H9 (cell line): ENCODE results near the gene RELL1. TPM values are rescaled to one million over a fixed set of nuclear protein-coding genes. Genes with fewer than 3 reads are reported as not detected.

ENCODE experiments used
- DNase-seq: peaks from one replicate; pipeline ENCODE4 v3.0.0-alpha.2; 2017
- H2AFZ ChIP-seq: one replicate; pipeline ENCODE4 v1.6.1; 2013; ENCODE audit warnings: mild to moderate bottlenecking, low read length, control low read depth, moderate library complexity
- H2AK5ac ChIP-seq: 2 replicates; pipeline ENCODE4 v1.6.1; 2013; ENCODE audit warnings: low read length, control low read depth, mixed read lengths; ENCODE audit not compliant: insufficient read length
- H2BK120ac ChIP-seq: one replicate; pipeline ENCODE4 v1.6.1; 2013; ENCODE audit warnings: low read depth, mild to moderate bottlenecking, low read length, control low read depth, inconsistent platforms; ENCODE audit not compliant: poor library complexity, severe bottlenecking
- H2BK12ac ChIP-seq: 2 replicates; pipeline ENCODE4 v1.6.1; 2013; ENCODE audit warnings: low read length, control low read depth, mixed read lengths, low read depth; ENCODE audit not compliant: insufficient read length
- H2BK15ac ChIP-seq: 2 replicates; pipeline ENCODE4 v1.6.1; 2013; ENCODE audit warnings: low read depth, low read length, control low read depth
- H2BK20ac ChIP-seq: one replicate; pipeline ENCODE4 v1.6.1; 2013; ENCODE audit warnings: low read depth, mild to moderate bottlenecking, low read length, control low read depth, inconsistent platforms; ENCODE audit not compliant: poor library complexity, severe bottlenecking
- H2BK5ac ChIP-seq: 2 replicates; pipeline ENCODE4 v1.6.1; 2013; ENCODE audit warnings: low read length, control low read depth, mixed read lengths; ENCODE audit not compliant: insufficient read length
- H3K14ac ChIP-seq: 2 replicates; pipeline ENCODE4 v1.6.1; 2013; ENCODE audit warnings: low read length, control low read depth; ENCODE audit not compliant: insufficient read depth
- H3K18ac ChIP-seq: 2 replicates; pipeline ENCODE4 v1.6.1; 2013; ENCODE audit warnings: low read depth, mild to moderate bottlenecking, mixed read lengths, low read length, control low read depth; ENCODE audit not compliant: insufficient read length
- H3K23ac ChIP-seq: 2 replicates; pipeline ENCODE4 v1.6.1; 2013; ENCODE audit warnings: low read length, control low read depth, mixed read lengths, low read depth; ENCODE audit not compliant: insufficient read length
- H3K23me2 ChIP-seq: 2 replicates; pipeline ENCODE4 v1.6.1; 2013; ENCODE audit warnings: low read depth, mild to moderate bottlenecking, mixed read lengths, low read length, control low read depth; ENCODE audit not compliant: insufficient read length, poor library complexity, severe bottlenecking
- H3K27ac ChIP-seq: 2 replicates; pipeline ENCODE4 v1.5.1; 2013; ENCODE audit warnings: low read length, control low read depth, mixed read lengths, low read depth; ENCODE audit not compliant: insufficient read length
- H3K27me3 ChIP-seq: 2 replicates; pipeline ENCODE4 v1.6.1; 2013; ENCODE audit warnings: low read length, control low read depth, inconsistent platforms; ENCODE audit not compliant: insufficient read depth
- H3K4ac ChIP-seq: 2 replicates; pipeline ENCODE4 v1.6.1; 2013; ENCODE audit warnings: low read depth, mild to moderate bottlenecking, control low read depth, inconsistent platforms, low read length, moderate library complexity
- H3K4me1 ChIP-seq: 2 replicates; pipeline ENCODE4 v1.6.1; 2013; ENCODE audit warnings: low read length, control low read depth, inconsistent platforms; ENCODE audit not compliant: insufficient read depth
- H3K4me2 ChIP-seq: 2 replicates; pipeline ENCODE4 v1.6.1; 2013; ENCODE audit warnings: low read length, control low read depth, mixed read lengths; ENCODE audit not compliant: insufficient read length, insufficient read depth
- H3K56ac ChIP-seq: 2 replicates; pipeline ENCODE4 v1.6.1; 2013; ENCODE audit warnings: low read depth, mild to moderate bottlenecking, mixed read lengths, low read length, control low read depth; ENCODE audit not compliant: insufficient read length
- H3K79me1 ChIP-seq: 2 replicates; pipeline ENCODE4 v1.6.1; 2013; ENCODE audit warnings: low read depth, mild to moderate bottlenecking, moderate library complexity, low read length, control low read depth, inconsistent platforms; ENCODE audit not compliant: insufficient read depth, poor library complexity, severe bottlenecking
- H3K79me2 ChIP-seq: 2 replicates; pipeline ENCODE4 v1.6.1; 2013; ENCODE audit warnings: low read length, control low read depth, inconsistent platforms; ENCODE audit not compliant: insufficient read depth
- H3K9ac ChIP-seq: 2 replicates; pipeline ENCODE4 v1.6.1; 2013; ENCODE audit warnings: low read length, control low read depth, mixed read lengths; ENCODE audit not compliant: insufficient read length; ENCODE audit errors: extremely low read depth
- H3K9me3 ChIP-seq: one replicate; pipeline ENCODE4 v1.6.1; 2013; ENCODE audit warnings: low read depth, low read length, inconsistent platforms; ENCODE audit not compliant: control insufficient read depth
- H3T11ph ChIP-seq: one replicate; pipeline ENCODE4 v1.6.1; 2013; ENCODE audit warnings: mild to moderate bottlenecking, low read length, control low read depth, inconsistent platforms
- H4K20me1 ChIP-seq: one replicate; pipeline ENCODE4 v1.6.1; 2013; ENCODE audit not compliant: control insufficient read depth, insufficient read length, insufficient read depth
- H4K5ac ChIP-seq: 2 replicates; pipeline ENCODE4 v1.6.1; 2013; ENCODE audit warnings: low read depth, mild to moderate bottlenecking, mixed read lengths, low read length, control low read depth; ENCODE audit not compliant: insufficient read length
- H4K8ac ChIP-seq: replicated peaks from 2 replicates; pipeline ENCODE4 v1.6.1; 2013; ENCODE audit warnings: low read length, control low read depth, mixed read lengths, low read depth; ENCODE audit not compliant: insufficient read length
- H4K91ac ChIP-seq: 2 replicates; pipeline ENCODE4 v1.6.1; 2013; ENCODE audit warnings: low read depth, mild to moderate bottlenecking, moderate library complexity, mixed read lengths, low read length, control low read depth; ENCODE audit not compliant: insufficient read length
- H3K27ac Mint-ChIP-seq, 3 experiments: 2 replicates in 2 of 3; 3 replicates in 1 of 3; pipeline ENCODE4 v1.8.0; 2020 to 2021; ENCODE audit warnings: mixed read lengths in 3 of 3, mild to moderate bottlenecking in 1 of 3, moderate library complexity in 1 of 3
- H3K27me3 Mint-ChIP-seq: 2 replicates; pipeline ENCODE4 v1.8.0; 2021; ENCODE audit warnings: low read depth, mild to moderate bottlenecking, moderate library complexity, mixed read lengths
- H3K36me3 Mint-ChIP-seq, 3 experiments: 2 replicates in 2 of 3; 3 replicates in 1 of 3; pipeline ENCODE4 v1.8.0; 2020 to 2021; ENCODE audit warnings: low read depth in 3 of 3, mixed read lengths in 3 of 3; ENCODE audit not compliant: insufficient read depth in 1 of 3
- H3K4me1 Mint-ChIP-seq, 2 experiments: 2 replicates each; pipeline ENCODE4 v1.8.0; 2020; ENCODE audit warnings: mixed read lengths in 2 of 2
- H3K4me3 Mint-ChIP-seq, 2 experiments: 2 replicates in 1 of 2; 3 replicates in 1 of 2; pipeline ENCODE4 v1.8.0; 2020 to 2021; ENCODE audit warnings: mild to moderate bottlenecking in 2 of 2, mixed read lengths in 2 of 2, moderate library complexity in 1 of 2
- H3K9me3 Mint-ChIP-seq, 2 experiments: 2 replicates in 1 of 2; 3 replicates in 1 of 2; pipeline ENCODE4 v1.8.0; 2020; ENCODE audit warnings: mild to moderate bottlenecking in 2 of 2, mixed read lengths in 2 of 2, moderate library complexity in 1 of 2
- WGBS: extraction: QIAGEN DNeasy Blood & Tissue Kit; methylation state at CpG from one replicate; pipeline ENCODE4 v1.1.7; 2013; ENCODE audit warnings: missing lambda C conversion rate, low lambda C conversion rate, mixed read lengths; ENCODE audit not compliant: insufficient read length; ENCODE audit errors: extremely low coverage; 5-methylcytosine and 5-hydroxymethylcytosine counted together
- total RNA-seq: library from RNA; stranded (reverse); gene quantifications from 2 replicates; pipeline ENCODE4 v1.2.1, GENCODE V29; 2021
- TF ChIP-seq, protein P1 (sequence below): fragments of 200-600 bp; sonication (generic); conservative IDR thresholded peaks from 3 replicates; pipeline ENCODE4 v1.8.0; 2021; ENCODE audit warnings: antibody characterized with exemption, mild to moderate bottlenecking

Gene RELL1
- total RNA-seq, 1 experiment from 2014 or later: 10.8 TPM

- Histone ChIP-seq H2BK15ac (no peak overlapping the region), H3K4me1 (no peaks in the 10 kb centered on the region; the same call in 1 of the 2 replicates), H3K27ac (no peak overlapping the region), H2AFZ (no peak overlapping the region), H3K4ac (no peak overlapping the region), H4K8ac (no peak overlapping the region), H3K79me2 (no peaks in the 10 kb centered on the region; the same call in 1 of the 2 replicates), H2BK12ac (no peak overlapping the region), H3K27me3 (no peaks in the 10 kb centered on the region), H3K23me2 (no peaks in the 10 kb centered on the region), H3K18ac (no peak overlapping the region), H2BK5ac (no peak overlapping the region), H3K9ac (no peak overlapping the region), H3K56ac (no peak overlapping the region), H3T11ph (no peak overlapping the region), H2BK20ac (no peak overlapping the region), H3K9me3 (no peaks in the 10 kb centered on the region), H3K23ac (no peak overlapping the region), H3K79me1 (no peaks in the 10 kb centered on the region), H4K20me1 (no peaks in the 10 kb centered on the region), H4K91ac (no peak overlapping the region), H3K4me2 (no peak overlapping the region), H3K14ac (no peak overlapping the region), H2BK120ac (no peak overlapping the region), H4K5ac (no peak overlapping the region), H2AK5ac (no peak overlapping the region)
- H3K9me3 Mint-ChIP-seq: peaks cover 2 to 5% of the 10 kb centered on the region in 2 experiments; a peak in 3 of 5 replicates
- no peak for DNase-seq
- H3K4me1 Mint-ChIP-seq: peaks cover 13 to 15% of the 10 kb centered on the region in 2 experiments
- no peak overlapping the region for H3K27ac Mint-ChIP-seq
- peaks cover 3% of the 10 kb centered on the region for H3K27me3 Mint-ChIP-seq
- no peak overlapping the region for H3K4me3 Mint-ChIP-seq
- no CpG with 5 or more reads among the region's 2 CpGs for WGBS
- TF ChIP-seq, protein P1, sequence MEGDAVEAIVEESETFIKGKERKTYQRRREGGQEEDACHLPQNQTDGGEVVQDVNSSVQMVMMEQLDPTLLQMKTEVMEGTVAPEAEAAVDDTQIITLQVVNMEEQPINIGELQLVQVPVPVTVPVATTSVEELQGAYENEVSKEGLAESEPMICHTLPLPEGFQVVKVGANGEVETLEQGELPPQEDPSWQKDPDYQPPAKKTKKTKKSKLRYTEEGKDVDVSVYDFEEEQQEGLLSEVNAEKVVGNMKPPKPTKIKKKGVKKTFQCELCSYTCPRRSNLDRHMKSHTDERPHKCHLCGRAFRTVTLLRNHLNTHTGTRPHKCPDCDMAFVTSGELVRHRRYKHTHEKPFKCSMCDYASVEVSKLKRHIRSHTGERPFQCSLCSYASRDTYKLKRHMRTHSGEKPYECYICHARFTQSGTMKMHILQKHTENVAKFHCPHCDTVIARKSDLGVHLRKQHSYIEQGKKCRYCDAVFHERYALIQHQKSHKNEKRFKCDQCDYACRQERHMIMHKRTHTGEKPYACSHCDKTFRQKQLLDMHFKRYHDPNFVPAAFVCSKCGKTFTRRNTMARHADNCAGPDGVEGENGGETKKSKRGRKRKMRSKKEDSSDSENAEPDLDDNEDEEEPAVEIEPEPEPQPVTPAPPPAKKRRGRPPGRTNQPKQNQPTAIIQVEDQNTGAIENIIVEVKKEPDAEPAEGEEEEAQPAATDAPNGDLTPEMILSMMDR: no peak
- peaks cover 3 to 9% (median 4%) of the 10 kb centered on the region in 3 experiments; a peak in 6 of 7 replicates for H3K36me3 Mint-ChIP-seq
Observed at GRCh38 chr4:37671072-37671471, 15.1 kb downstream of the RELL1 start.
